Hepatocyte (in vitro differentiated cells): ENCODE data around the gene PLEKHG3.

Experiments used
- EZH2phosphoT487 ChIP-seq: fragments of 200-600 bp; sonication (generic); IDR thresholded peaks from one replicate; pipeline ENCODE4 v1.6.1; 2018; ENCODE audit warnings: antibody characterized with exemption, mild to moderate bottlenecking, low read depth, moderate library complexity; ENCODE audit not compliant: unreplicated experiment, severe bottlenecking
- TF ChIP-seq, protein P1 (sequence below): fragments of 200-600 bp; sonication (generic); IDR thresholded peaks from 2 replicates; pipeline ENCODE4 v1.5.1; 2016; ENCODE audit warnings: antibody characterized with exemption, mild to moderate bottlenecking; ENCODE audit not compliant: poor library complexity

DNA sequence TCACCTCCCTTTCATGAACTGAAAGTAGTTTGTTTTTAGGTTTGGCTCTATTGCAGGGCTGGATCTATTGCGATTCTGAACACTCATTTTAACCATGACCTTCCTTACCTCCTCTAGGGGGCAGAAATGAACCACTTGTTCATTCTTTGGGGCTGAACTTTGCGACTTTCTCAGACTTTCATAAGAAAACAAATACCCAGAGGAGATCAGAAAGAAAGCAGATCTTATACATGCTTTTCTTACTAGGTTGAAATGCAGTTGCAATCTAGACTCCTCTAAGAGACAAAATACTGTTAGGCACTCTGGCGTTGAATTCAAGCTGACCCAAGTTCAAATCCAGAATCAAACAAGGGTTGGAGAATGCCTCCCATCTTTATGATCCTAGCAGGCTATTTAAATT, 32.6 kb upstream of the PLEKHG3 start:
- TF ChIP-seq, protein P1, sequence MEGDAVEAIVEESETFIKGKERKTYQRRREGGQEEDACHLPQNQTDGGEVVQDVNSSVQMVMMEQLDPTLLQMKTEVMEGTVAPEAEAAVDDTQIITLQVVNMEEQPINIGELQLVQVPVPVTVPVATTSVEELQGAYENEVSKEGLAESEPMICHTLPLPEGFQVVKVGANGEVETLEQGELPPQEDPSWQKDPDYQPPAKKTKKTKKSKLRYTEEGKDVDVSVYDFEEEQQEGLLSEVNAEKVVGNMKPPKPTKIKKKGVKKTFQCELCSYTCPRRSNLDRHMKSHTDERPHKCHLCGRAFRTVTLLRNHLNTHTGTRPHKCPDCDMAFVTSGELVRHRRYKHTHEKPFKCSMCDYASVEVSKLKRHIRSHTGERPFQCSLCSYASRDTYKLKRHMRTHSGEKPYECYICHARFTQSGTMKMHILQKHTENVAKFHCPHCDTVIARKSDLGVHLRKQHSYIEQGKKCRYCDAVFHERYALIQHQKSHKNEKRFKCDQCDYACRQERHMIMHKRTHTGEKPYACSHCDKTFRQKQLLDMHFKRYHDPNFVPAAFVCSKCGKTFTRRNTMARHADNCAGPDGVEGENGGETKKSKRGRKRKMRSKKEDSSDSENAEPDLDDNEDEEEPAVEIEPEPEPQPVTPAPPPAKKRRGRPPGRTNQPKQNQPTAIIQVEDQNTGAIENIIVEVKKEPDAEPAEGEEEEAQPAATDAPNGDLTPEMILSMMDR = peak; percentile 88
- no peak for TF ChIP-seq EZH2phosphoT487
